Measurements from ENCODE around the gene LARP1.
"Not testable (repeated sequence)": the region's sequence is repeated elsewhere in the genome, so short reads cannot be mapped to it uniquely, and the experiment has no call there.

LARP1 gene

GRCh38 chr5:154830219-154830595 lies 75.0 kb downstream of the LARP1 start:
- TF ChIP-seq MYC (IDR thresholded peaks at IDR 0.05; ENCODE audit: low read depth, low read length): no peak
- TF ChIP-seq CTCF (IDR thresholded peaks at IDR 0.05; ENCODE audit: low read depth, low read length): no peak
- TF ChIP-seq MAX (IDR thresholded peaks at IDR 0.05; ENCODE audit: low read depth, low read length): no peak
- TF ChIP-seq POLR2A (IDR thresholded peaks at IDR 0.05; ENCODE audit: extremely low read depth, insufficient read length): no peak
- no peak for DNase-seq (ENCODE audit: low read depth)

GRCh38 chr5:154830596-154830995 lies 75.4 kb downstream of the LARP1 start:
- H3K4me3 ChIP-seq (ENCODE audit: low read depth, low read length): no peak overlapping the region
- no peak for DNase-seq (ENCODE audit: low read depth)
- TF ChIP-seq MAX (IDR thresholded peaks at IDR 0.05; ENCODE audit: low read depth, low read length) (no peak), MYC (IDR thresholded peaks at IDR 0.05; ENCODE audit: low read depth, low read length) (no peak), CTCF (IDR thresholded peaks at IDR 0.05; ENCODE audit: low read depth, low read length) (no peak), POLR2A (IDR thresholded peaks at IDR 0.05; ENCODE audit: extremely low read depth, insufficient read length) (no peak)

More at GRCh38 chr5:154830219-154830595, 75.0 kb downstream of the LARP1 start:
- H3K4me3 ChIP-seq (ENCODE audit: low read depth, low read length): no peak overlapping the region

GRCh38 chr5:154831451-154831850 lies 76.3 kb downstream of the LARP1 start:
- TF ChIP-seq CTCF (IDR thresholded peaks at IDR 0.05; ENCODE audit: low read depth, low read length) (no peak), MYC (IDR thresholded peaks at IDR 0.05; ENCODE audit: low read depth, low read length) (no peak), POLR2A (IDR thresholded peaks at IDR 0.05; ENCODE audit: extremely low read depth, insufficient read length) (no peak), MAX (IDR thresholded peaks at IDR 0.05; ENCODE audit: low read depth, low read length) (no peak)
- no peak overlapping the region for H3K4me3 ChIP-seq (ENCODE audit: low read depth, low read length)
- no peak for DNase-seq (ENCODE audit: low read depth)

GRCh38 chr5:154832804-154833203 lies 77.6 kb downstream of the LARP1 start:
- not testable (repeated sequence) for DNase-seq (ENCODE audit: low read depth); H3K4me3 ChIP-seq (ENCODE audit: low read depth, low read length)

GRCh38 chr5:154834053-154834452 lies 78.9 kb downstream of the LARP1 start:
- DNase-seq (ENCODE audit: low read depth): no peak
- no peak overlapping the region for H3K4me3 ChIP-seq (ENCODE audit: low read depth, low read length)

GRCh38 chr5:154835701-154836052 lies 80.5 kb downstream of the LARP1 start:
- DNase-seq (ENCODE audit: low read depth): not testable (repeated sequence)

More at GRCh38 chr5:154834053-154834452, 78.9 kb downstream of the LARP1 start:
- TF ChIP-seq MAX (IDR thresholded peaks at IDR 0.05; ENCODE audit: low read depth, low read length) (no peak), CTCF (IDR thresholded peaks at IDR 0.05; ENCODE audit: low read depth, low read length) (no peak), POLR2A (IDR thresholded peaks at IDR 0.05; ENCODE audit: extremely low read depth, insufficient read length) (no peak), MYC (IDR thresholded peaks at IDR 0.05; ENCODE audit: low read depth, low read length) (no peak)

GRCh38 chr5:154836225-154836624 lies 81.0 kb downstream of the LARP1 start:
- DNase-seq (ENCODE audit: low read depth): no peak
- no peak for TF ChIP-seq MYC (IDR thresholded peaks at IDR 0.05; ENCODE audit: low read depth, low read length)
- TF ChIP-seq CTCF (IDR thresholded peaks at IDR 0.05; ENCODE audit: low read depth, low read length): no peak
- no peak for TF ChIP-seq MAX (IDR thresholded peaks at IDR 0.05; ENCODE audit: low read depth, low read length)
- TF ChIP-seq POLR2A (IDR thresholded peaks at IDR 0.05; ENCODE audit: extremely low read depth, insufficient read length): no peak
- H3K4me3 ChIP-seq (ENCODE audit: low read depth, low read length): no peak overlapping the region

More at GRCh38 chr5:154835701-154836052, 80.5 kb downstream of the LARP1 start:
- H3K4me3 ChIP-seq (ENCODE audit: low read depth, low read length): not testable (repeated sequence)

All from NB4 (cell line).